Keratinocyte (primary cell): ENCODE measurements around the gene VAMP2. TPM values are rescaled to one million over a fixed set of nuclear protein-coding genes. Genes with fewer than 3 reads are reported as not detected.

Experiments
- DNase-seq: peaks from one replicate; pipeline ENCODE4 v3.0.0-alpha.2; 2011; ENCODE audit warnings: low read depth, missing footprints, low spot score
- FAIRE-seq: peaks from 2 replicates; lab custom pipeline; 2011; peaks lifted over from hg19 to GRCh38; lab: Jason Lieb, UNC
- H2AFZ ChIP-seq: 2 replicates; pipeline ENCODE4 v1.6.0; 2012; ENCODE audit warnings: low read length, control low read depth, inconsistent platforms; ENCODE audit not compliant: control insufficient read depth
- H3K27ac ChIP-seq: 2 replicates; pipeline ENCODE4 v1.5.1; 2011; ENCODE audit warnings: low read length; ENCODE audit not compliant: control insufficient read depth, insufficient read depth
- H3K27me3 ChIP-seq: 3 replicates; pipeline ENCODE4 v1.6.0; 2011; ENCODE audit warnings: low read length; ENCODE audit not compliant: control insufficient read depth, insufficient read depth; ENCODE audit errors: extremely low read depth
- H3K36me3 ChIP-seq, 2 experiments: 2 replicates in 1 of 2; 3 replicates in 1 of 2; pipeline ENCODE4 v1.5.1; 2011; ENCODE audit warnings: low read length in 2 of 2, mild to moderate bottlenecking in 1 of 2; ENCODE audit not compliant: control insufficient read depth in 2 of 2, insufficient read depth in 2 of 2; ENCODE audit errors: extremely low read depth in 1 of 2
- H3K4me1 ChIP-seq: 3 replicates; pipeline ENCODE4 v1.5.1; 2011; ENCODE audit warnings: low read length; ENCODE audit not compliant: control insufficient read depth, insufficient read depth; ENCODE audit errors: extremely low read depth
- H3K4me2 ChIP-seq: 3 replicates; pipeline ENCODE4 v1.6.0; 2011; ENCODE audit warnings: low read depth, low read length; ENCODE audit not compliant: control insufficient read depth, insufficient read depth; ENCODE audit errors: extremely low read depth
- H3K4me3 ChIP-seq, 3 experiments: fragments of 200-600 bp in 1 of 3; sonication (generic) in 1 of 3; 2 replicates in 2 of 3; 3 replicates in 1 of 3; pipeline ENCODE4 v1.5.1; 2011 to 2016; ENCODE audit warnings: low read length in 3 of 3, mild to moderate bottlenecking in 3 of 3, control low read depth in 2 of 3, inconsistent platforms in 1 of 3, low read depth in 1 of 3, mixed read lengths in 1 of 3, mixed run types in 1 of 3, moderate library complexity in 1 of 3; ENCODE audit not compliant: control insufficient read depth in 2 of 3, insufficient read depth in 2 of 3; ENCODE audit errors: extremely low read depth in 1 of 3
- H3K79me2 ChIP-seq: 2 replicates; pipeline ENCODE4 v1.6.0; 2012; ENCODE audit warnings: low read length; ENCODE audit not compliant: control insufficient read depth, insufficient read depth
- H3K9ac ChIP-seq: 3 replicates; pipeline ENCODE4 v1.6.0; 2011; ENCODE audit warnings: low read length; ENCODE audit not compliant: control insufficient read depth, insufficient read depth; ENCODE audit errors: extremely low read depth
- H3K9me1 ChIP-seq: 3 replicates; pipeline ENCODE4 v1.6.0; 2011; ENCODE audit warnings: low read length; ENCODE audit not compliant: control insufficient read depth, insufficient read depth; ENCODE audit errors: extremely low read depth
- H3K9me3 ChIP-seq: 2 replicates; pipeline ENCODE4 v1.5.1; 2012; ENCODE audit warnings: low read depth, low read length; ENCODE audit not compliant: control insufficient read depth
- H4K20me1 ChIP-seq: 3 replicates; pipeline ENCODE4 v1.6.0; 2011; ENCODE audit warnings: low read length; ENCODE audit not compliant: control insufficient read depth, insufficient read depth; ENCODE audit errors: extremely low read depth
- CTCF ChIP-seq, 3 experiments: IDR thresholded peaks in 1 of 3; conservative IDR thresholded peaks in 1 of 3; optimal IDR thresholded peaks in 1 of 3; 2 replicates in 2 of 3; 3 replicates in 1 of 3; pipeline versions ENCODE3 to v1.5.1; 2011; ENCODE audit warnings: low read length in 3 of 3, mild to moderate bottlenecking in 3 of 3, moderate library complexity in 2 of 3, control low read depth in 1 of 3, inconsistent platforms in 1 of 3; ENCODE audit not compliant: insufficient read depth in 2 of 3; ENCODE audit errors: extremely low read depth in 1 of 3
- EZH2 ChIP-seq: IDR thresholded peaks from one replicate; pipeline ENCODE4 v1.6.1; 2012; ENCODE audit warnings: inconsistent platforms, mild to moderate bottlenecking, low read length, moderate library complexity
- dilution Hi-C: fragments of 300-500 bp; cut with MboI; formaldehyde crosslinking; loops from one replicate; pipeline ENCODE4 v1.7.0; 2020; ENCODE audit warnings: low sequenced_read_pairs; ENCODE audit not compliant: extremely low pct_ligation_motif_present
- polyA minus RNA-seq, 3 experiments: library from RNA; depleted of rRNA, polyadenylated mRNA; stranded (reverse); fragments of >200 nt; gene quantifications; 1 replicate in 1 of 3; 2 replicates in 1 of 3; 3 replicates in 1 of 3; pipeline ENCODE4 v1.2.3, GENCODE V29; 2011
- polyA plus RNA-seq, 5 experiments: library from polyadenylated mRNA; depleted of rRNA in 3 of 5; stranded (reverse) in 3 of 5; stranded (forward) in 1 of 5; unstranded in 1 of 5; fragments of >200 nt; gene quantifications; 1 replicate in 1 of 5; 2 replicates in 3 of 5; 3 replicates in 1 of 5; pipeline versions ENCODE4 v1.2.1 to v1.2.3, GENCODE V29; 2011 to 2012; ENCODE audit warnings: missing spikeins in 2 of 5, low read depth in 1 of 5, low replicate concordance in 1 of 5

The VAMP2 gene
- polyA plus RNA-seq (8.1 to 10.4 TPM (median 9.8 TPM) in 3 replicates), polyA minus RNA-seq (4.3 to 11.4 TPM (median 5.8 TPM) in 3 replicates)
- 4.8 TPM for polyA plus RNA-seq (2011; ENCODE audit: low read depth)
- polyA plus RNA-seq (2011; cell fraction: cytosol; rRNA removed): 18.2 and 18.5 TPM in 2 replicates
- 25.2 and 27.5 TPM in 2 replicates for polyA plus RNA-seq (2011; cell fraction: nucleus; rRNA removed)
- 17.1 and 41.4 TPM in 2 replicates for polyA plus RNA-seq (2012; ENCODE audit: low replicate concordance)
- polyA minus RNA-seq (2011; cell fraction: cytosol; rRNA and poly(A)+ RNA removed): 3.6 TPM
- polyA minus RNA-seq (2011; cell fraction: nucleus; rRNA and poly(A)+ RNA removed): 3.1 and 5.4 TPM in 2 replicates

- peak within 1 kb of the TSS; percentile 72 for H2AFZ ChIP-seq
- H3K9me3 ChIP-seq: no peaks in the 10 kb centered on the region
- peaks cover 12 to 26% of the 10 kb centered on the region in 2 experiments for H3K36me3 ChIP-seq
- no peak for DNase-seq
- no peak for FAIRE-seq
- H3K4me2 ChIP-seq: peak within 1 kb of the TSS; percentile 96
- H3K9ac ChIP-seq: peak within 1 kb of the TSS; percentile 93
- peaks cover 39% of the 10 kb centered on the region for H3K4me1 ChIP-seq
- no peaks in the 10 kb centered on the region for H3K9me1 ChIP-seq
- dilution Hi-C loops: no loop called here
- peak within 1 kb of the TSS; percentile 91 to 99 (median 92) for H3K4me3 ChIP-seq
- TF ChIP-seq CTCF (optimal IDR thresholded peaks at IDR 0.05 in 1 of 3, IDR thresholded peaks at IDR 0.05 in 1 of 3, conservative IDR thresholded peaks at IDR 0.05 in 1 of 3; ENCODE audit: extremely low read depth in 1 of 3, insufficient read depth in 2 of 3, low read length in 3 of 3): no peak
- TF ChIP-seq EZH2: no peak
- peak within 1 kb of the TSS; percentile 76 for H3K27ac ChIP-seq
- H4K20me1 ChIP-seq: no peaks in the 10 kb centered on the region
- peaks cover 18% of the 10 kb centered on the region for H3K79me2 ChIP-seq
- H3K27me3 ChIP-seq: no peaks in the 10 kb centered on the region
Observed at GRCh38 chr17:8162233-8162996, at the start of gene VAMP2. VAMP2 (minus strand) TSS chr17:8162948; CDS start chr17:8162879, 69 bp downstream.

- no peaks in the 10 kb centered on the region for H4K20me1 ChIP-seq
- H3K36me3 ChIP-seq: peaks cover 0 to 9% of the 10 kb centered on the region in 2 experiments
- FAIRE-seq: no peak
- H3K9me3 ChIP-seq: no peaks in the 10 kb centered on the region
- H3K27me3 ChIP-seq: no peaks in the 10 kb centered on the region
- peak overlapping the region; percentile 81 for H3K27ac ChIP-seq
- no peaks in the 10 kb centered on the region for H3K9me1 ChIP-seq
- H3K4me3 ChIP-seq: peak overlapping the region; percentile 42 to 88 (median 70)
- DNase-seq: no peak
- dilution Hi-C loops: no loop called here
- TF ChIP-seq EZH2 (no peak), CTCF (optimal IDR thresholded peaks at IDR 0.05 in 1 of 3, IDR thresholded peaks at IDR 0.05 in 1 of 3, conservative IDR thresholded peaks at IDR 0.05 in 1 of 3; ENCODE audit: extremely low read depth in 1 of 3, insufficient read depth in 2 of 3, low read length in 3 of 3) (no peak)
- peaks cover 29% of the 10 kb centered on the region for H3K79me2 ChIP-seq
- H3K9ac ChIP-seq: peak overlapping the region; percentile 90
- H2AFZ ChIP-seq: peak overlapping the region; percentile 79
- H3K4me2 ChIP-seq: peak overlapping the region; percentile 90
- H3K4me1 ChIP-seq: peaks cover 19% of the 10 kb centered on the region
Observed at GRCh38 chr17:8210761-8211458, 48.2 kb upstream of the VAMP2 start.
